Suprapubic skin (tissue), 4 donors: ENCODE measurements around the gene ATP11B. TPM values are rescaled to one million over a fixed set of nuclear protein-coding genes. Genes with fewer than 3 reads are reported as not detected.

ENCODE experiments used
- DNase-seq, 2 donors: peaks; one replicate each; pipeline ENCODE4 v3.0.0-alpha.2; 2019; ENCODE audit warnings: low spot score in 2 of 2
- H3K27ac ChIP-seq: fragments of 200-600 bp; sonication (generic); one replicate; pipeline ENCODE4 v1.5.1; 2019
- H3K27me3 ChIP-seq: fragments of 200-600 bp; sonication (generic); one replicate; pipeline ENCODE4 v1.5.1; 2019
- H3K36me3 ChIP-seq: fragments of 200-600 bp; sonication (generic); one replicate; pipeline ENCODE4 v1.5.1; 2019
- H3K4me1 ChIP-seq: fragments of 200-600 bp; sonication (generic); one replicate; pipeline ENCODE4 v1.5.1; 2019
- H3K4me3 ChIP-seq: fragments of 200-600 bp; sonication (generic); one replicate; pipeline ENCODE4 v1.5.1; 2019; ENCODE audit warnings: mild to moderate bottlenecking
- H3K9me3 ChIP-seq: fragments of 200-600 bp; sonication (generic); one replicate; pipeline ENCODE4 v1.5.1; 2019
- CTCF ChIP-seq, 2 donors: fragments of 200-600 bp in 1 of 2; fragments of 450-650 bp in 1 of 2; sonication (generic) in 1 of 2; IDR thresholded peaks; one replicate each; pipeline ENCODE4 v1.5.1; 2016 to 2019; ENCODE audit warnings: antibody characterized with exemption in 2 of 2, mild to moderate bottlenecking in 1 of 2, moderate library complexity in 1 of 2
- EP300 ChIP-seq: sonication (generic); formaldehyde crosslinking; IDR thresholded peaks from one replicate; pipeline ENCODE4 v1.6.1; 2017; ENCODE audit warnings: antibody characterized with exemption
- POLR2A ChIP-seq, 2 donors: fragments of 450-650 bp; IDR thresholded peaks; one replicate each; pipeline ENCODE4 v1.6.1; 2017; ENCODE audit warnings: antibody characterized with exemption in 2 of 2, mild to moderate bottlenecking in 2 of 2, moderate library complexity in 2 of 2
- POLR2AphosphoS5 ChIP-seq, 3 donors: sonication (generic); formaldehyde crosslinking; IDR thresholded peaks; one replicate each; pipeline ENCODE4 v1.6.1; 2017; ENCODE audit warnings: antibody characterized with exemption in 3 of 3
- WGBS: methylation state at CpG from one replicate; pipeline ENCODE4 v1.1.5; 2018; 5-methylcytosine and 5-hydroxymethylcytosine counted together
- total RNA-seq, 4 donors: library from RNA; depleted of rRNA; stranded (reverse); fragments of >200 nt; gene quantifications; one replicate each; pipeline ENCODE4 v1.1.0, GENCODE V29; 2016

Gene ATP11B
- total RNA-seq, 4 donors from 2014 or later = 87.7 to 160 (median 122) TPM

DNA sequence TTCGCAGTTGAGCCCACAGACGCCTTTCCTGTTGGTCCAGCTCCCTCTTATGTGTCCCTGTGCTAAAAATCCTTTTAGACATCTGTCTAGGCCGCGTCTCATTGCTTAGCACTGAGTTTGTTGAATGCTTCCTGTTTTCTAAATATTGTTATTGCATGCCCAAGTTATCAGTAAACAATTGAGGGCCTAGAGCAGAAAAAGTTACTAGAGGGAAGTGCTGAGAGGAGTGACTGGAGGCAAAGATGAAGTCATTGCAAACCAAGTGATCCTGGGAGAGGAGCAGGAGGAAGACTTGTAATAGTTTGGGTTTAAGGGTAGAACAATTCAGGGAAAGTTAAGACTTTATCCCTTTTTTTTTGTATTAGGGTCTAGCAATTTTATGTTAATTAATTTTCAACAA, 98.9 kb downstream of the ATP11B start:
- WGBS = 95% methylated on average over 4 of the region's 4 CpGs
- no peaks in the 10 kb centered on the region for H3K4me1 ChIP-seq

GRCh38 chr3:182895513-182896112, 102.3 kb downstream of the ATP11B start:
- Histone ChIP-seq H3K27ac (no peak overlapping the region), H3K9me3 (no peaks in the 10 kb centered on the region), H3K4me1 (no peaks in the 10 kb centered on the region), H3K27me3 (no peaks in the 10 kb centered on the region), H3K4me3 (no peak overlapping the region), H3K36me3 (peaks cover 30% of the 10 kb centered on the region)
- 87% methylated on average over 8 of the region's 8 CpGs for WGBS
- TF ChIP-seq POLR2AphosphoS5 (IDR thresholded peaks at IDR 0.05) = no peak
- DNase-seq = no peak

More for the DNA sequence above, 98.9 kb downstream of the ATP11B start:
- no peak for DNase-seq
- Histone ChIP-seq H3K27ac (no peak overlapping the region), H3K36me3 (peaks cover 47% of the 10 kb centered on the region), H3K27me3 (no peaks in the 10 kb centered on the region), H3K9me3 (no peaks in the 10 kb centered on the region), H3K4me3 (no peak overlapping the region)
- TF ChIP-seq EP300 (no peak), POLR2A (IDR thresholded peaks at IDR 0.05) (no peak), CTCF (IDR thresholded peaks at IDR 0.05) (no peak), POLR2AphosphoS5 (IDR thresholded peaks at IDR 0.05) (no peak)

- Histone ChIP-seq H3K4me1 (no peaks in the 10 kb centered on the region), H3K27me3 (no peaks in the 10 kb centered on the region), H3K9me3 (no peaks in the 10 kb centered on the region), H3K27ac (no peak overlapping the region), H3K4me3 (no peak overlapping the region), H3K36me3 (peaks cover 30% of the 10 kb centered on the region)
- TF ChIP-seq EP300 = no peak
- WGBS = 95% methylated on average over 2 of the region's 2 CpGs
- DNase-seq = no peak
These were observed 103.2 kb downstream of the ATP11B start for GRCh38 chr3:182896553-182896952.

DNA sequence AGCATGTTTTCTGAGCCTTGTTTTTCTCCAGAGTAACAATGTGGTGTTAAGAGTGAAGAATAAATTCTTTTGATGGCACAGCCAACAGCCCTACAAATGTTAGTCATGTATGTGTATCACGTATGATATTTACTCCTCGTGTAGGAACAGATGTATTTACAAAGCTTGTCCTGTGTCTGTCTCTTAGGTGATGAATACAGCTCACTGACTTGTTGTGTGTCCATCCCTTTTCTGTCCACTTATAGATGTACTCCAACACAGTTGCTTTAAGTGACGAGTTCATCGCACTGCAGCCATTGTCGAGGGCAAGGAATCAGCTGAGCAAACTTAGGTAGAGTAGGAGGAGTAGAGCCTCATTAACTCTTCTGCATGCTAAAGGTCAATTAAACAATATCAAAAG, 108.9 kb downstream of the ATP11B start:
- H3K9me3 ChIP-seq = no peaks in the 10 kb centered on the region
- H3K27me3 ChIP-seq = no peaks in the 10 kb centered on the region
- peaks cover 47% of the 10 kb centered on the region for H3K36me3 ChIP-seq
- H3K27ac ChIP-seq = no peak overlapping the region
- no peak overlapping the region for H3K4me3 ChIP-seq
- TF ChIP-seq EP300 (no peak), POLR2AphosphoS5 (IDR thresholded peaks at IDR 0.05) (no peak), POLR2A (IDR thresholded peaks at IDR 0.05) (no peak), CTCF (IDR thresholded peaks at IDR 0.05) (no peak)
- no peaks in the 10 kb centered on the region for H3K4me1 ChIP-seq
- 85% methylated on average over 5 of the region's 5 CpGs for WGBS
- DNase-seq = no peak

DNA sequence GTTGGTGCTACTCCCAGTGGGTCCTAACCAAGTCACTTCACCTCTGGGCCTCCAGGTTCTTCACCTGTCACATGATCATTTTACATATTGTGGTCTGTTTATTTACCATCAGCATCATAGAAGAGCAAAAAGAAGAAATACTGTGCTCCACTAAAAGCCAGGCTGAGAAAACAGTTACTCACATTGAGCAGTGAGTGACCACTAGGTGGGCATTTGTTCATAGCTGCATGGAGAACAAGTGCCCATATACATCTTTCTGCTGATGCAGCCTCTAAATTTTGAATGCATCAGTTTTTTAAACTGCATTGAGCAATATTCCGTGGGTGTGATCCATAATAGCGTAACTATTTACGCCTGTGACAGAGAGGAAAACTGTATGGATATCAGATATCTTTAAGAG, 110.9 kb downstream of the ATP11B start:
- no peaks in the 10 kb centered on the region for H3K9me3 ChIP-seq
- no peak for DNase-seq
- no peak for TF ChIP-seq POLR2A (IDR thresholded peaks at IDR 0.05)
- no peak for TF ChIP-seq EP300
- no peak for TF ChIP-seq POLR2AphosphoS5 (IDR thresholded peaks at IDR 0.05)
- TF ChIP-seq CTCF (IDR thresholded peaks at IDR 0.05) = no peak
- peaks cover 41% of the 10 kb centered on the region for H3K36me3 ChIP-seq
- H3K4me1 ChIP-seq = no peaks in the 10 kb centered on the region
- no peaks in the 10 kb centered on the region for H3K27me3 ChIP-seq
- no peak overlapping the region for H3K4me3 ChIP-seq
- no peak overlapping the region for H3K27ac ChIP-seq
- 91% methylated on average over 3 of the region's 3 CpGs for WGBS

DNA sequence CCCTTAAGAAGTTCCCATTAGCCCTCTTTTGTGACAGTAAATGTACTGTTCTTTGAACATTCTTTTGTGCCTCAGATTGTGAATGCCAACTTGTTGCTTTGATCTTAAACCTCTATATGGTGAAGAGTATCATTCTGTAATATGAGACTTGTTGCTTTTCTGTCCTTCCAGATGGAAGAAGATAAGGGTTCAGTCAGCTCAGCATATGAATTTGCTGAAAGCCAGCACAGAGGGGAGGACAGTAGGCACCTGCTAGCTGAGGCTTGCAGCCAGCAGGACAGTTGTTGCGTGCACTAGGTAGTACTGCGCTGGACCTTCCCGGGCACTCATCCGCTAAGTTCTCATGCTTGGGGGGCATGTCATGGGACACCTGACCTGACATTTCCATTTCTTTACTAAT, 112.3 kb downstream of the ATP11B start:
- 96% methylated on average over 4 of the region's 4 CpGs for WGBS
- Histone ChIP-seq H3K36me3 (peaks cover 38% of the 10 kb centered on the region), H3K4me1 (no peaks in the 10 kb centered on the region), H3K4me3 (no peak overlapping the region), H3K27me3 (no peaks in the 10 kb centered on the region), H3K9me3 (no peaks in the 10 kb centered on the region), H3K27ac (no peak overlapping the region)
- TF ChIP-seq POLR2A (IDR thresholded peaks at IDR 0.05) (no peak), CTCF (IDR thresholded peaks at IDR 0.05) (no peak), EP300 (no peak), POLR2AphosphoS5 (IDR thresholded peaks at IDR 0.05) (no peak)
- DNase-seq = no peak
